ENCODE data around the gene ERBIN. TPM values are rescaled to one million over a fixed set of nuclear protein-coding genes. Genes with fewer than 3 reads are reported as not detected.

ERBIN gene
- total and polyA plus RNA-seq, 9 of the 15 experiments (the other 6 are each of a cell fraction or from before 2014, with no cell fraction given), result 11.9 to 72.8 (median 41.7) TPM

DNA sequence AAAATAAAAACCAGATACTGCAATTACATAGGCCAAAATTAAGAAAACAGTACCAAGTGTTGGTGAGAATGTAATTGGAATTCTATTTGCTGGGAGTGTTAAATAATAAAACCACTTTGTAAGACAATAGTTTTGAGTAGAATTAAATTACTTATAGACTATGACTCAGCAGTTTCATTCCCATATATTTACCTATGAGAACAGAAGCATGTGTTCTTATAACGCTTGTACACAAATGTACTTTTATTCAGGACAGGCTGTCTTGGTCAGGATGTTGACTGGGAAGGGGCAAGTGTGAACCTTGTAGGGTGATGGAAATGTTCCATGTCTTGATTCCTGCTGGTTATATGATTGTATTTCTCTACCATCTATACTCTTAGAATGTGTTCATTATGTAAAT is 56.3 kb downstream of the ERBIN start (continued):
- TF ChIP-seq CAMTA2 (CRISPR knock-in tag; conservative IDR thresholded peaks at IDR 0.05) (no peak), ZNF282 (CRISPR knock-in tag; IDR thresholded peaks at IDR 0.05) (no peak), MAFF (IDR thresholded peaks at IDR 0.05; ENCODE audit: low read length) (peak; percentile 83), NFE2L1 (tag; IDR thresholded peaks at IDR 0.05; ENCODE audit: borderline replicate concordance, low read depth) (peak; percentile 82)

DNA sequence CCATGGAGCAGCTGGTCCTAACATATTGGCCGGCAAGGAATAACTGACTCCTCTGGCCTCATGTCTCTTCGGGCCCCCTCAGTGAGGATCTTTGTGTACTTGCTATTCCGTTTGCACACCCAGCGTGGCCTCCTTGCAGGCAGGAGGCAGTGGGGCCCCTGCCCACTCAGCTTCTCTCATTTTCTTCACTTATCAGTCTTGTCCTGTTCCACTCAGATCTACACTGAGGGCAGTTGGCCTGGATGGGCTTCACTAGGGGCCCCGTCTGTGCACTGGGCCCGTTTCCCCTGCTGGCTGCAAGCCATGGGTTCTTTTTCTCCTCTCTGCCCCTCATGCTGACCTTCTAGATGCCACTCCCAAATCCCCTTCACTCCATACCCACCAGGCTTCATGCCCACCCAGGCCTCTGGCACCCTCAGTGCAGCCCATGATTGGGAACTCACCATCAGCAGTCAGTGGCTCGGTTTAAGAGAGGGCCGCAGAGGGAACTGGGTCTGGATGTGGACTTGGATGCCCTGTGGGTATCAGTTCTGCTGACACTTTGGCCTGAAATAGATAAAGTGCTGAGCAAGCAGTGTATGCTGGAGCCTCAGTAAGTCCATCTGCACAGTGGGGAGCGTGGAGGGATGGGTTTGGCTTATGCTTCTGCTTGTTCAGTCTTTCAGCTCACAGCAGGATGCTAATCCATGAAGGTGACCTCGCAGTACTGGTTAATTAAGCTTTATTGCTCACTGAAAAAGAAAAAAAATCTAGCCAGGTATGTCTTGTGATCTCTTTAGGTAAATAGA is 57.9 kb downstream of the ERBIN start:
- Histone ChIP-seq H3K4me1 (replicated peaks in 1 of 2; ENCODE audit: control insufficient read depth in 2 of 2, insufficient read depth in 2 of 2, low read length in 2 of 2) (peaks cover 18 to 40% of the 10 kb centered on the region in 2 experiments), H3K79me2 (ENCODE audit: control insufficient read depth, insufficient read depth, low read length) (peaks cover 98% of the 10 kb centered on the region), H3K27ac (ENCODE audit: extremely low read depth, low read depth, low read length) (no peak overlapping the region), H2AFZ (ENCODE audit: low read depth, low read length) (no peak overlapping the region), H3K27me3 (ENCODE audit: control insufficient read depth in 2 of 2, insufficient read depth in 2 of 2, low read length in 2 of 2) (no peaks in the 10 kb centered on the region), H3K36me3 (ENCODE audit: control insufficient read depth, insufficient read depth, low read length) (no peaks in the 10 kb centered on the region; the same call in 2 of the 3 replicates), H3K9me1 (ENCODE audit: control insufficient read depth, insufficient read depth, low read length) (no peaks in the 10 kb centered on the region), H4K20me1 (replicated peaks; ENCODE audit: control insufficient read depth, insufficient read depth, low read length) (peaks cover 20% of the 10 kb centered on the region; the same call in 1 of the 2 replicates), H3K9ac (ENCODE audit: insufficient read depth in 1 of 2, low read depth in 2 of 2, low read length in 2 of 2) (peak overlapping the region in 1 of 2 experiments; percentile 67; a peak in 2 of 4 replicates), H3K9me3 (replicated peaks; ENCODE audit: control insufficient read depth, insufficient read depth, low read depth, low read length) (no peaks in the 10 kb centered on the region), H3K4me3 (no peak overlapping the region), H3K4me2 (ENCODE audit: insufficient read depth, low read length) (no peak overlapping the region)
- WGBS (ENCODE audit: insufficient coverage, low coverage, missing lambda C conversion rate), result 61% methylated on average over 10 of the region's 10 CpGs
- TF ChIP-seq MAFG (tag; conservative IDR thresholded peaks at IDR 0.05), result peak; percentile 71
- no peak for TF ChIP-seq RNF219 (CRISPR knock-in tag; IDR thresholded peaks at IDR 0.05)
- peak; percentile 69 for TF ChIP-seq MAFK (IDR thresholded peaks at IDR 0.05; ENCODE audit: low read length)
- TF ChIP-seq MAFF (IDR thresholded peaks at IDR 0.05; ENCODE audit: low read length), result peak; percentile 53; the same call in 1 of the 2 replicates
- no peak for TF ChIP-seq NR4A1 (CRISPR knock-in tag; IDR thresholded peaks at IDR 0.05)
- TF ChIP-seq NR4A1 (tag; IDR thresholded peaks at IDR 0.05), result no peak
- no peak for TF ChIP-seq MYNN (IDR thresholded peaks at IDR 0.05)
- TF ChIP-seq MYNN (CRISPR knock-in tag; IDR thresholded peaks at IDR 0.05), result no peak
- no peak for TF ChIP-seq IRF1 (CRISPR knock-in tag; IDR thresholded peaks at IDR 0.05; ENCODE audit: borderline replicate concordance)
- TF ChIP-seq, protein P1, sequence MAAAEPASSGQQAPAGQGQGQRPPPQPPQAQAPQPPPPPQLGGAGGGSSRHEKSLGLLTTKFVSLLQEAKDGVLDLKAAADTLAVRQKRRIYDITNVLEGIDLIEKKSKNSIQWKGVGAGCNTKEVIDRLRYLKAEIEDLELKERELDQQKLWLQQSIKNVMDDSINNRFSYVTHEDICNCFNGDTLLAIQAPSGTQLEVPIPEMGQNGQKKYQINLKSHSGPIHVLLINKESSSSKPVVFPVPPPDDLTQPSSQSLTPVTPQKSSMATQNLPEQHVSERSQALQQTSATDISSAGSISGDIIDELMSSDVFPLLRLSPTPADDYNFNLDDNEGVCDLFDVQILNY (CRISPR knock-in tag; IDR thresholded peaks at IDR 0.05), result no peak
- TF ChIP-seq ZBTB1 (CRISPR knock-in tag; IDR thresholded peaks at IDR 0.05; ENCODE audit: borderline replicate concordance, low read depth), result no peak
- no peak for TF ChIP-seq TRIM24 (IDR thresholded peaks at IDR 0.05)
- peak; percentile 90 for TF ChIP-seq ZNF316 (IDR thresholded peaks at IDR 0.05)
- peak; percentile 14; the same call in 1 of the 2 replicates for TF ChIP-seq NFIC (IDR thresholded peaks at IDR 0.05)
- no peak for TF ChIP-seq SIN3A (IDR thresholded peaks at IDR 0.05; ENCODE audit: borderline replicate concordance in 2 of 2, control insufficient read depth in 1 of 2, low read depth in 2 of 2, low read length in 2 of 2)
- TF ChIP-seq C11orf30 (IDR thresholded peaks at IDR 0.05; ENCODE audit: low read depth), result peak; percentile 84
- DNase-seq (ENCODE audit: extremely low read depth in 1 of 4, low spot score in 3 of 4), result no peak
- FAIRE-seq, result no peak
- ChIA-PET POLR2A (no interaction called here), CTCF (ENCODE audit: low intra/inter-chr PET ratio) (no interaction called here)
- intact Hi-C loops (cut with micrococcal nuclease), result no loop called here
- no TSS peak for BruUV-seq (replicated peaks)
- in situ Hi-C loops (cut with MboI), result no loop called here
- peak; percentile 39 for ATAC-seq

Measured in K562 (cell line).